ENCODE data around the gene NDUFAF4.
"Not testable (repeated sequence)": the region's sequence is repeated elsewhere in the genome, so short reads cannot be mapped to it uniquely, and the experiment has no call there.

NDUFAF4 gene

DNA sequence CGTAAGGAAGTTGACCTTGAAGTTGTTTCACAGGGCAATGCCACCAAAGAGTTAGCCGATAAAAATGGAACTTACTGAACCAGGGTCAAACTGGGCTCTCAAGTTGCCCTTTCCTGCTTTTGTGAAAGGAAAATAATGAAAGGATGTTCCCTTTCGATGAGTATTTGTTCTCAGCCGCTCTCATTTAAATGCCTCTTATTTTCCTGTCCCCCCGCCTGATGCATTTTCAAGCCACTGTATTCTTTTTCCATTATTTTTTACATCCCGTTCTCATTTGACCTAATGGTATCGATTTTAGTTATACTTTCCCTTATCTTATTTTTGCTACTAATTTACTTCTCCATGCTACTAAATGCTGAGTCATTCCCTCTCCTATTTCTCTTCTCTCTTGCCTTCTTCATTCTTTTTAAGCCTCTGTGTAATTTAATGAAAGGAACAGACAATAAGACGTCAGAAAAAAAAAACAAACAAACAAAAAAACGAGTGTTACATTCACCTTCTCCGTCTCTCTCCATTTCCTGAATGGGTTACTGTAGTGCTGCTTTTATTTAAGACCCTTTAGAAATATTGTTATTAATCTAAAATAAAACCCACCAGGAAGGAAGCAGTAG lies 655 bp upstream of the NDUFAF4 start:
- DNase-seq, result no peak

DNA sequence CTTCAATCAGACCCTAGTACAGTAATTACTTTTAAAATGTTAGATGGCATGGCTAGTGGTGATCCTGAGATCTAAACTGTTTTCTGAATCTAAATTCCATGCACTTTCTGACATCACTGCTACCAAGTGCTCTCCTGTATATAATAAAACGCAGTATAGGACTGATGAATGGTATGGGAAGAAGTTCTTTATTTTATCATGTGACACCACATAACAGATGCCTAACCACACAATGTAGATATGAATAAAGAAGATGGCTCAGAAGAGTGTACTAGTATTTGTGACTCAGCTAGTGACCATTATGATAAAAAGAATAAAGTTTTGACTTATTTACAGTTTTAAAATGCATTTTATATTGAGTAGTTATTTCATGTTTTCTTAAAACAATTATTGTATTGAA lies 8.5 kb downstream of the NDUFAF4 start:
- no peak for DNase-seq

DNA sequence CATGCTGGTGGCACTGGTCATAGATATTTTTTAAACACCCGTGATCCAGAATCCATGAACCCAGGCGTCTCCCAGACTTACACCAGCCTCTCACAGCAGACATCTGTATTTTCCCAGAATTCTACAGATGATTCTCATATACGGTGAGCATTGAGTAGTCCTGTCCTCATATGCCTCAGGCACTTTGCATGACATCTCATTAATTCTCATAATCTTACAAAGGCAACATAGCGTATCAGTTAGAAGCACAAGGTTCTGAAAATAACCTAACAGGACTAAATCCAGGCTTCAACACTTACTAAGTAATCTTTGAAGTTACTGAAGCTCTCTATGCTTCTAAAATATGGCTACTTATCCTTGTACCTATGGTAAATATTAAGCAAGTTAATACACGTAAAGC lies 8.9 kb downstream of the NDUFAF4 start:
- DNase-seq, result no peak

DNA sequence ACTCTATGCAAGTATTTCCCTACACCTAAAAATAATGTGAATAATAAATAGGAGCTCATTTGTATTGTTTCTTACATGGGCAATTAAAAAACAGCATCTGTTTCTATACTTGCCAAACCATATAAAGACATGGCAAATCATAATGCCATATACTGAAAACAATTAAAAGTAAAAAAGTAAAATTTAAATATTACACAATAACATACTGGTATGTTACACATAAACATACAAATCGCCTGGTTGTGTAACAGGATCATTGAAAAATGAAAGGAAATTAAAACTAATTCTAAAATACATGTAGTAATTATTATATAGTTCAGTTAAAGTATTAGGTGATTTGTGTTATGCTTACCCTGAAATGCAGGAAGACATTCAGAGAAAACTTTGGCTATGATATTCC lies 11.2 kb downstream of the NDUFAF4 start:
- no peak for DNase-seq

DNA sequence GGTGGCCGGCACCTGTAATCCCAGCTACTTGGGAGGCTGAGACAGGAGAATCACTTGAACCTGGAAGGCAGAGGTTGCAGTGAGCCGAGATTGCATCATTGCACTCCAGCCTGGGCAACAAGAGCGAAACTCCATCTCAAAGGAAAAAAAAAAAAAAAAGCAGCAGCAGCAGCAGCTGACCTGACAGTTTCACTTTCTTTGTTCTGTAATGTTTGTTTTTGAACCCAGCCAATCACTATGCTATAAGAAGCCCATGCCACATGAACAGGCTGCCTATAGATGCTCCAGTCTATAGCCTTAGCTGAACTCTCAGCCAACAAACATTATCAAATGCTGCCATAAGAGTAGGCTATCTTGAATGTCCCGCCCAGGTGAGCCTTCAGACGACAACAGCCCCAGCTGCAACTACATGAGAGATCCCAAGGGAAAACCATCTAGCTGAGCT lies 12.5 kb downstream of the NDUFAF4 start:
- DNase-seq, result not testable (repeated sequence)

DNA sequence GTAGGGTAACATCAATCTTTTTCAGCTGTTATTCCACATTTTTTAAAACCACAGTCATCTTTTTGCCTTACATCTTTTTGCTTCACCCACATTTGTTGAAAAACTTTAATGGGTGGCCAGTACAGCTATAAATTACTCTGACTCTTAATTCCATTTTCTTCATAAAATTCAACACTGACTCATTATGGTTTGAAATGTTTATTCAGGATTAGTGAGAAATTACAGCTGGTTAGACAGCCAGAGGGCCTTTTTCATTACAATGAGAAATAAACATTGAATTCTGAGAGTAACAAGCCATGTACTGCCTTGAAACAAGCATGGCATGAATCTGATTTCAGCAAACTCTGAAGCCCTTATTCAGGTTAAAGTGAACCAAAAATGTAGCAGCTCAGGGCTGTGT lies 19.5 kb downstream of the NDUFAF4 start:
- DNase-seq, result no peak

DNA sequence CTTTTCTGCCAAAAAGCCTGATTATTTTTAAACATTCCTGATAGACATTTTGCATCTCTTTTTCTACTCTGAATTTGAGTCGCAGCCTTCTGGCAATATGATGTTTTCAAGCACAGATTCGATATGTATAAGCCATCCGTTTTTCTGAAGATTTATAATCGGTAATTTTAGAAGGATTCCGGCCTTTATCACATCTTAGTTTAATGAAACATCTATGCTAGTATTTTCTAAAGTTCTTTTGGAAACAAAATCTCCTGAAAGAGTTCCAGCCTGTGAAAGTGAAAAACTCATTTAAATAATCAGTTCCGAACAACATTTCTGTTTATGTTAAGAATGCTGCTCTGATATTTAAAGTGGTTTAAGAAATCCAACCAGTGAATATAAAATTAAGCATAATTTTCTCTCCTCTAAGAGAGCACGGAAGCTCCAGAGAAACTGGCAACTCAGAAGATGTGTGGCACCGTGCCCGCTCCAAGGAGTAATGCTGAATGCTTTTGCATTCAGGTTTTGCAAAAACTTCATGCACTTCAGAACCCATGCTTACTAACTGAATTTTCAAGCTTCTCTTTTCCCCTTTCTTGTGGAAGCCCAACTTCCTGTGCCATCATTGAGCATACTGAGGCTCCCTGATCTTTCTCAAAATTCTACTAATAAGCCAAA lies 20.7 kb downstream of the NDUFAF4 start:
- DNase-seq, result no peak

DNA sequence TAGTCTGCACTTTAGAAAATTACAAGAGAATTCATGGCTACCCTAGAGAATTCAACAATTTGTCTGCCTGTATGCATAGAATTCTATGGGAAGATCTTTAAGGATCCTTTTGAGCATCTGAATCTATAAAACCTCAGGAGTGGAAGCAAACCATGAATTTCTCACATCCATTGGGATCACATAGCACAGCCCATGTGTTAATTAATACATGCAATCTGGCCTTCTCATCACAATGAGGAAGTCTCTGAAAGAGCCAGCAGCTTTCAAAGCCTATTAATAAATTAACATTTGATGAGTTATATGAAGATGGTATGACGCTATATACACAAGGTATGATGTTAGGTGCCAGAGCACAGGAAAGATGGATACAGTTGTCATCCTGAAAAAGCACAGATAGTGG lies 24.7 kb downstream of the NDUFAF4 start:
- DNase-seq, result no peak

DNA sequence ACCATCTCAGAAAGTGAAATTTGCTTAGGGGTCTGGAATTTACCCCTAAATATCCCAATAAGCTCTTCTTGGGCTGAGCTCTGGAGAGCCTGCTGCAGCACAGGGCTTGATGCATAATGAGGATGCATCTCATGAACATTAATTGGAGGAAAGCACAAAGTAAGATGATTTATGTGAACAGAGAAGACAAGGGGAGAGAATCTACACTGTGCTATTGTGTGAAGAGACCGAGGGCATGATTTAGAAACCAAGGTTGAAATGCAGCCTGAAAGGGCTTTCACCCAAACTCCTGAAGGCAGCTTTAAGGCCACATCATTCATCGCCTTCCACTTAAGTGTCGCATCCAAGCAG lies 32.7 kb downstream of the NDUFAF4 start:
- DNase-seq, result no peak

DNA sequence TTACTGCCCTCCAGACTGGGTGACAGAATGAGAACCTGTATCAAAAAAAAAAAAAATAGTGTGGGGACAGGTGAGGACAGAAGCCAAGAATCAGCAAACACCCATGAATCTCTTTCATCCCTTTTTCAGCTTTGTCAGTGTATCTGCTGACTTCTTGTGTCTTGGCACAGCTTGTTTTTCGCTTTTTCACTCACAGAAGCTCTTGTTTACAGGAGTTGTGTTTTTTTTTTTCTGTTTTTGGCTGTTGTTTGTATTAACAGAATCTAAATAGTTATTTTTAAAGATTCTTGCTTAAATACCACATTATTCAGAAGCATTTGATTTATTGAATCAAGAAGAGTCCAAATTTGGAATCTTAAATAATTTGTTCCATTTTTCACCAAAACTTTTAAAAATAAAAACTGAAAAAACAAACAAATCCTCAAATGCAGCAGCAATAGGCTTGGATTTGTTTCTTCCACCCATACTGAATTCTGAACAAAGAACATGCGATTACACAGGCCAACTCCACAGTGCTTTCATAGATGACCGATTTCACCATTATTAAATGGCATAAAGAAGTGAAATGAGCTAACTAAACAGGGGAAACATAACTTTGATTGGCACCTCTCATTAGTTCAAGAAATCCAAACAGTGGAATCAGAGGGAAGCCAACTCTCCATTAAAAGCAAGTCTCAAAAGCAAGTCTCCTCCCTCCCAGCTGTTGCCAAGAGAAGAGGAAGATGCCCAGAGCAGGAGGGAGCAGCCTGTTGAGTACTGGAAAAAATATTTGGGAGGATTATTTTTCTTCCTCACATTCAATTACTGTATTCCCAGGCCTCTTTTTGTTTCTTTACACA lies 33.3 kb downstream of the NDUFAF4 start:
- DNase-seq, result no peak

DNA sequence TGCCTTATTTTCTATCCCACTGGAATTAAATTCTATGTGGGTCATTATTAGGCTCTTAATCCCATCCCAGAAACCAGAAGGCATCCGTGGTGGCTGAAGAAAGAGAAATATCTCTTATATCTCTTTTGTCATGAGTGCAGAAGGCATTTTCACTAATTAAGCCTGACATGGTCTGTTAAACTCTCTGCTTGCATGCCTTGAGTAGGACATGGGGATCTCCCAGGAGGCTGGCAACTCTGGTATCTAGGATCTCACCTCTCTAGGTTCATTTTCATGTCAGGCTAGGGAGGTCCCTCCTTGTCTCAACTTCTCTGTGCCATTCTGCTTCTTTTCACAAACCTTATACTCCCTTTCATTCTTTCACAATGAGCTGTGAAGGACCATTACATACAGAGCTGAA lies 35.1 kb downstream of the NDUFAF4 start:
- no peak for DNase-seq

DNA sequence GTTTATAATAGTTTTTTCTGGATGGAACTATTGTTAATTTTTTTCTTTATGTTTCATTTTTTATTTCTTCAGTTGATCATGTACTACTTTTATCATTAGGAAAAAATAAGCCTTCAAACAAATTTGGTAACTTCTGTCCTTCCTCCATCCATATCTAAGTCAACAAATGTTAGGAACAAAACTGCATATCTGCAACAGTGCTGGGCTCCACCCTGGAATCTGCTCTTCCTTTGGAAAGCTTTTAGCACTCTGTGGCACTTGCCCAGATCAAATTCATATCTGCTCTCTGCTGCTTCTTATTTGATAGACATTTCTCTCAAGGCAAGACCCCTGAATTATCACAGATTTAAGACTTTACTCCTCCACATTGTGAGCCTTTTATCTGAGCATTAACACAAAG lies 36.1 kb downstream of the NDUFAF4 start:
- no peak for DNase-seq

DNA sequence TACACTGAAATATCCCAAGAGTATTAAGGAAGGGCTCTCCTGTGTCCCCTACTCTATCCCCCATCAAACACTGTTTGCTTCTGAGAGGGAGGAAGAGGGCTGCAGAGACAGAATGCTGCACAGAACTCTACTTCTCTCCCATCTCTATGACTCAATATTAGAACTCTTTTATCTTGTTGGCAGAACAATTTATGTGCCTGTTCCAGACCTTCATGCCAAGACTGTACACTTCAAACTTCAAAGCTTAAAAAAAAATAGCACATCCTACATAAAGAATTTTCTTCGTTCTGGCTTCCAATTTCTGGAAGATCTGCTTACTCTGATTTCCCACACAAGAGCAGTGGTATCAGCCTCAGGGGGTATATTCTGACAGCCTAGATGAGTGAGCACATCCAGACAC lies 40.8 kb downstream of the NDUFAF4 start:
- no peak for DNase-seq

DNA sequence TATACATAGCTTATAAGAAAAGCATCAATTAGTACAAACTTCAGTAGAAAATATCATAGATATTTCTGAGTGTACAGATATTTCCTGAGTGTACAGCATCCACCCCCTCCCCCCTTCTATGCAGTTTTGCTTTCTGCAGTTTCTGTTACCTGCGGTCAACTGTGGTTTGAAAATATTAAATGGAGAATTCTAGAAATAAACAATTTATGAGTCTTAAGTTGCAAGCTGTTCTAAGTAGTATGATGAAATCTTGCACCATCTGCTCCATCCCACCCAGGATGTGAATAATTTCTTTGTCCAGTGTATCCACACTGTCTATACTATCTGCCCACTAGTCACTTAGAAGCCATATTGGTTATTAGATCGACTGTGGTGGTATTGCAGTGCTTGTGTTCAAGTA lies 44.6 kb downstream of the NDUFAF4 start:
- DNase-seq, result no peak

DNA sequence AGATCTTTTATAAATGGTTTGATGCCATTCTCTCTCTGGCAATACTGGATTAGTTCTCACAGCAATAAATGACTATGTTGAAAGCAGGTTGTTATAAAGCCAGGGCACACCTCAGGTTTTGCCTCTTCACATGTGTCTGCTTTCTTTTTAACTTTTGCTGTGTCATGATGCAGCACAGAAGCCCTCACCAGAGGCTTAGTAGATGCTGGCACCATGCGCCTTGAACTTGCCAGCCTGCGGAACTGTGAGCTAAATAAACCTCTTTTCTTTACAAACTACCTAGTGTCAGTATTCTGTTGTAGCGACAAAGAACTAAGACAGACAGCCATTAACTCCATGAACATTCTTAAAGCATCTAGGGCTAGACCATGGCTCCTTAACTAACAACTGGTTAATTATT lies 45.1 kb downstream of the NDUFAF4 start:
- DNase-seq, result no peak

DNA sequence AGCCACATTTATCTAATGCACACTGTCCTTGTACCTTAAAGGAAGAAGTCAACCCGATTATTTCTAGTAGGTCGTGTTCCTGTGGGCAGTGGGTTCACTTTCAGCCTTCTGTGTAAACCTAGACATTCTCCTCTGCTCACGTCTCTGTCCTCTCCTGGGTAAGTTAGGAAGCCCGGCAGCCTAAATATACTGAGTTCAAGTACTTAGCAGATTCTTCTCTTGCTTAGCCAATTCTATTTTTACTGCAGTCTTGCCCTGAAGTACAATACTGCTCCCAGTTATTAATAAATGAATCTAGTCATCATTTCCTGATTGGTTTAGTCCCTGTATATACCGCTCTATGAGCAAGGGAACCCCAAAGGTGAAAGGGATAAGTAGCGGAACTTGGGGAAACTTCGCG lies 45.8 kb downstream of the NDUFAF4 start:
- no peak for DNase-seq

DNA sequence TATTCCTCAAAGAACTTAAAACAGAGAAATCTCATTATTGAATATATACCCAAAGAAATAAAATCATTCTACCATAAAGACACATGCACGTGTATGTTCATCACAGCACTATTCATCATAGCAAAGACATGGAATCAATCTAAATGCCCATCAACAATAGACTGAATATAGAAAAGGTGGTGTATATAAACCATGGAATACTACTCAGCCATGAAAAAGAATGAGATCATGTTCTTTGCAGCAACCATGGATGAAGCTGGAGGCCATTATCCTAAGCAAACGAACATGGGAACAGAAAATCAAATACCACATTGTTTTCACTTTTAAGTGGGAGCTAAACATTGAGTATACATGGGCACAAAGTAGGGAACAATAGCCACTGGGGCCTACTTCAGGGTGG lies 48.1 kb downstream of the NDUFAF4 start:
- no peak for DNase-seq

DNA sequence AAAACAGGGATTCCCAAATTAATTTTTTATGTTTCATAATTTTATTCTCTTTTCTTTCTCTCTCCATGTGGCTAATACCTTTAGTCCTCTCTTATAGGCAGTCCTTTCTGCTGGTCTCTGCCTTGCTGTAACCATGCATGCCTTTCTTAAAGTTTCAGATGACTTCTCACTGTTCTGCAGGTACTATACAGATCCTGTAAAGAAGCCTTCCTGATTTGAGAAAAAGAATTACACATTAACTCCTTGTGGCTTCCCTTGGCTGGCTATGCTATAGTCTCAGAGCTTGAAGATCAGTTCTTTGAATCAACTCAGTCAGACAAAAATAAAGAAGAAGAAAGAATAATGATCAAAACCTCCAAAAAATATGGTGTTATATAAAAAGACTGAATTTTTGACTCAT lies 53.2 kb downstream of the NDUFAF4 start:
- no peak for DNase-seq

DNA sequence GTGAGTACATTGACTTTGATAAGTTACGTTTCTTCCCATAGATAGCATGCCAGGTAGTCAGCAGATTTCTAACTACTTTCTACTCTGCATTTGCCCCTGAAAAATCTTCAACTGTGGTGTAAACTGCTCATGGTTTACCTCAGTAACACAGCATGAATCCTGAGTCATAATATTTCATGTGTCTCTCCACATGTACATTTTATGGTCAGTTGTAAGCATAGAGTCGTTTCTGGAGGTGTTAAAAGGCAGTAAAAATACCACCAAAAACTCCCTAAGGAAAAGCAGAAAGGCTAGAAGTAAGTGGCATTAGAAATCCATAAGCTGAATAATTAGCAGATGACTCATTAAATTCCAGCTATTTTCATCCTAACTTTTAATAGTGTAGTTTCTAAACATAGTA lies 56.3 kb downstream of the NDUFAF4 start:
- no peak for DNase-seq
